ENCODE measurements around the gene RCC1. TPM values are rescaled to one million over a fixed set of nuclear protein-coding genes. Genes with fewer than 3 reads are reported as not detected.
"Not testable (repeated sequence)": the region's sequence is repeated elsewhere in the genome, so short reads cannot be mapped to it uniquely, and the experiment has no call there.

The RCC1 gene
- total and polyA plus RNA-seq, 5 donors: 4.1 to 8.3 (median 5.6) TPM

DNA sequence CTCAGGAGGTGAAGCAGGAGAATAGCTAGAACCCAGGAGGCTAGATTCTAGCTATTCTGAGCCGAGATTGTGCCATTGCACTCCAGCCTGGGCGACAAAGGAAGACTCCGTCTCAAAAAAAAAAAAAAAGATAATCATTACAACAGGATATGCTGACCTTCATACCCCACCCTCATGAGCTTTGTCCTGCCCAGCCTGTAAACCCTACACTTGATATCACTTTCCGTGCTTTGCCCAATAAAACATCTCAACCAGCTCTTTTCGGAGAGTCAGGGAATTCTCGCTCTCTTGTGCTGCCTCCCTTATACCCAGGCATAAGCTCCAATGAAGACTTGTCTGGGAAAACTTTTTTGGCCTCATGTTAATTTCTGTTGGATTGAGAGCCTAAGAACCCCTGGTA, 45.5 kb downstream of the RCC1 start:
- no peak overlapping the region for H3K27ac ChIP-seq (ENCODE audit: low read length)
- 85% methylated on average over 6 of the region's 6 CpGs for WGBS
- no peaks in the 10 kb centered on the region for H3K9me3 ChIP-seq (ENCODE audit: control insufficient read depth, low read length)
- H3K4me3 ChIP-seq (ENCODE audit: low read length): no peak overlapping the region
- no peak for ATAC-seq
- H3K27me3 ChIP-seq (ENCODE audit: control insufficient read depth, insufficient read depth): no peaks in the 10 kb centered on the region
- no peaks in the 10 kb centered on the region for H3K4me1 ChIP-seq (ENCODE audit: control insufficient read depth, insufficient read depth, low read length)
- intact Hi-C loops (cut with DNase I): no loop called here
- no peak for DNase-seq

DNA sequence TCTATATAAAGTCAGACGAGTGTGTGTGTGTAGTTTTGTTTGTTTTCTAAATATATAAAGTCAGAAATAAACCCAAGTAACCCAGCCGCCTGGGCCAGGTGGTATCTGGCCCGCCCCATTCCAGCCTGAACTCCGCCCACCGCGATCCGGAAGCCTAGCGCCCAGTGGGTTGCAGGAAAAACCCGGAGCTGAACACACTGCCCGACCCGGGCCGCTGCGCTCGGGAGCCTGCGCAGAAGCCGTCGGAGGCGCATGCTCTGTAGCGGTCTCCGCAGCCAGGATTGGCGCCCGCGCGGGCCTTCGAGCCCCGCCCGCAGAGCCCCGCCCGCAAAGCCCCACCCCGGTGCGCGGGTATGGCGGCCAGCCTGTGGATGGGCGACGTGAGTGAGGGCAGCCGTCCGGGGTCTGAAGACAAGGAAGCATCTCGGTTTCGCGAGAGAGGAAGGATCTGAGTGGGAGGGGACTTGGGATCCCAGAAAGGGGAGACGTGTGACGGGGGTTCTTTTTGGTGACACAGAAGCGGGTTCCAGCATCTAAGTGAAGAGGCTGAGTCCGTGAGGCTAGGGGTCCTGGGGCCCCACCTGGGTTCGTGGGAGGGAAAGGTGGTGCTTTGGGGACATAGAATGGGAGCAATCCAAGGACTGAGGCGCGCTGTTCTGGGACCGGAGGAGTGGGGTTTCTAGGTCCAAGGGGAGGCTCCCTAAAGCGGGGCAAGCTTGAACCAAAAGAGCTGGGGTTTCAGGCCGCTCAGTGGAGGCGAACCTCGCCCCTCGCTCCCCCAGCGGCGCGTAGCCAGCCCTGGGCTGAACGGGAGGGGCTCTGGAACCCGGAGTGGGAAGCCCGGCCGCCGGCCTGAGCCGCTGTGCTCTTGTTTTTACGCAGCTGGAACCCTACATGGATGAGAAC, 47.2 kb downstream of the RCC1 start, which contains the start of gene TRNAU1AP:
Gene TRNAU1AP (plus strand): TSS at position 328 of the 906 bp plus-strand sequence. CDS start 26 bp downstream, at position 354.
- H3K27me3 ChIP-seq (ENCODE audit: control insufficient read depth, insufficient read depth): no peaks in the 10 kb centered on the region
- H3K4me1 ChIP-seq (ENCODE audit: control insufficient read depth, insufficient read depth, low read length): no peaks in the 10 kb centered on the region
- intact Hi-C loops (cut with DNase I): no loop called here
- peak within 1 kb of the TSS; percentile 68 for H3K4me3 ChIP-seq (ENCODE audit: low read length)
- peak; percentile 99 for ATAC-seq
- WGBS: under 1% methylated on average over 63 of the region's 63 CpGs
- no peaks in the 10 kb centered on the region for H3K9me3 ChIP-seq (ENCODE audit: control insufficient read depth, low read length)
- DNase-seq: peak; percentile 96 to 99 (median 98)
- H3K27ac ChIP-seq (ENCODE audit: low read length): peak within 1 kb of the TSS; percentile 57

DNA sequence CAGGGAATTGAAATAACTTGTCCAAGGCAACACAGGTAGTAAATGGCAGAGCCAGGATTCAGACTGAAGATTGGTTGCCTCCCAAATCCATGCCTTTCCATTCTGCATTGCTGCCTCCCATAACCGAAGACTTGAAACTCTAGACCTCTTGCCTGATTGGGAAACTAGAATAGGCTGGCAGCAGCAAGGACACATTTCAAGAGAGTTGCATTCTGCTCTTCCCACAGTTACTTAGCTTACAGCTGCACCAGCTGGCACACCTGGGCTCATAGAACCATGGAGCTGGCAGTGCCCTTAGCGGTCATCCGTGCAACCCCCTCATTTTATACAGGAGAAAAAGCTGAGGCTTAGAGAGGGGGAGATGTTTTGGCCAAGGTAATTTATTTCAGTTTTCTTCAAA, 55.0 kb downstream of the RCC1 start:
- no peak for ATAC-seq
- Histone ChIP-seq H3K9me3 (ENCODE audit: control insufficient read depth, low read length) (no peaks in the 10 kb centered on the region), H3K4me1 (ENCODE audit: control insufficient read depth, insufficient read depth, low read length) (no peaks in the 10 kb centered on the region), H3K4me3 (ENCODE audit: low read length) (no peak overlapping the region), H3K27me3 (ENCODE audit: control insufficient read depth, insufficient read depth) (no peaks in the 10 kb centered on the region), H3K27ac (ENCODE audit: low read length) (no peak overlapping the region)
- WGBS: 94% methylated on average over 3 of the region's 3 CpGs
- intact Hi-C loops (cut with DNase I): no loop called here
- DNase-seq: no peak

DNA sequence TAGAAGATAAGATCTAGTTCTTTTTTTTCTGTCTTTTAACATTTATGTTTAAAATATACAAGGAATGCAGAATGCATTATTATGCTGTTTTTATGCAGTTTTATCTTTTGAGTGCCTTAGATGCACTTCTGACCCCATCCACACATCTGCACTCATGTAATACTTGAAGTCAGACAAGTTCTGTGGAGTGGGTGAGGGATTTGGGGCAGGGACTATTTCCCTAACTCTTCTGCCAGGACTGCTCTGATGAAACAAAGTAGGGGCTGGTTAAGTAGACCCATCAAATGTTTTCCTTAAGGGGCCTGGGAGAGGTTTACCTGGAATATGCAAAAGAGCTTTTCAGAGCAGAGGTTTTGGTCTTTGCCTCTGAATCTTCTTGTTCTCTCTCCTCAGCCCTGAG, 58.5 kb downstream of the RCC1 start:
- DNase-seq (no peak), ATAC-seq (no peak)
- Histone ChIP-seq H3K4me3 (ENCODE audit: low read length) (no peak overlapping the region), H3K27ac (ENCODE audit: low read length) (no peak overlapping the region), H3K27me3 (ENCODE audit: control insufficient read depth, insufficient read depth) (no peaks in the 10 kb centered on the region), H3K9me3 (ENCODE audit: control insufficient read depth, low read length) (no peaks in the 10 kb centered on the region), H3K4me1 (ENCODE audit: control insufficient read depth, insufficient read depth, low read length) (no peaks in the 10 kb centered on the region)
- intact Hi-C loops (cut with DNase I): no loop called here

DNA sequence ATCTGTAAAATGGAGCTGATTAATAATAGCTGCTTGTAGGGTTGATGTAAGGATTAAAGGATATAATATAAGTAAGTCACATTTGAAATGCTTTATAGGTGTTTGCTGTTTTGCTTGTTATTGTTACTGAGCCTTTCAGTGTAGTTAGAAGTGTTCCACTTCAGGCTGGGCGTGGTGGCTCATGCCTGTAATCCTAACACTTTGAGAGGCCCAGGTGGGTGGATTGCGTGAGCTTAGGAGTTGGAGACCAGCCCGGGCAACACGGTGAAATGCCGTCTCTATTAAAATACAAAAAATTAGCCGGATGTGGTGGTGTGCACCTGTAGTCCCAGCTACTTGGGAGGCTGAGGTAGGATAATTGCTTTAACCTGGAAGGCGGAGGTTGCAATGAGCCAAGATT, 59.2 kb downstream of the RCC1 start:
- H3K9me3 ChIP-seq (ENCODE audit: control insufficient read depth, low read length): no peaks in the 10 kb centered on the region
- no peaks in the 10 kb centered on the region for H3K4me1 ChIP-seq (ENCODE audit: control insufficient read depth, insufficient read depth, low read length)
- no peak overlapping the region for H3K4me3 ChIP-seq (ENCODE audit: low read length)
- H3K27ac ChIP-seq (ENCODE audit: low read length): no peak overlapping the region
- no peaks in the 10 kb centered on the region for H3K27me3 ChIP-seq (ENCODE audit: control insufficient read depth, insufficient read depth)
- WGBS: 98% methylated on average over 7 of the region's 7 CpGs
- intact Hi-C loops (cut with DNase I): no loop called here
- no peak for DNase-seq
- no peak for ATAC-seq

DNA sequence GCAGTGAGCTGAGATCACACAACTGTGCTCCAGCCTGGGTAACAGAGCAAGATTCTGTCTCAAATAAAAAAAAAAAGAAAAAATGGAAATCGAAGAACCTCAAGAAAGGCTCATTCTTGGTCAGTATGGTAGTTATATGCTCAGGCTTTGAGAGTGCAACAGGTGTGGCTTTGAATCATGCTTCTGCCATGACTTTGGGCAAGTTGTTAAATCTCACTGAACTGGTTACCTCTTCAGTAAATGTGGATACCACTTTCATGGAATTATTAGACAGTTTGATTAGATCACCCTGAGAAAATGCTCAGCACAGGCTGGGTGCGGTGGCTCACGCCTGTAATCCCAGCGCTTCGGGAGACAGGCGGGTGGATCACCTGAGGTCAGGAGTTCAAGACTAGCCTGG, 59.9 kb downstream of the RCC1 start:
- H3K9me3 ChIP-seq (ENCODE audit: control insufficient read depth, low read length): no peaks in the 10 kb centered on the region
- H3K4me3 ChIP-seq (ENCODE audit: low read length): no peak overlapping the region
- no peak overlapping the region for H3K27ac ChIP-seq (ENCODE audit: low read length)
- intact Hi-C loops (cut with DNase I): no loop called here
- no peaks in the 10 kb centered on the region for H3K27me3 ChIP-seq (ENCODE audit: control insufficient read depth, insufficient read depth)
- no peak for DNase-seq
- no peak for ATAC-seq
- whole genome bisulfite sequencing: 100% methylated on average over 6 of the region's 6 CpGs
- H3K4me1 ChIP-seq (ENCODE audit: control insufficient read depth, insufficient read depth, low read length): no peaks in the 10 kb centered on the region

DNA sequence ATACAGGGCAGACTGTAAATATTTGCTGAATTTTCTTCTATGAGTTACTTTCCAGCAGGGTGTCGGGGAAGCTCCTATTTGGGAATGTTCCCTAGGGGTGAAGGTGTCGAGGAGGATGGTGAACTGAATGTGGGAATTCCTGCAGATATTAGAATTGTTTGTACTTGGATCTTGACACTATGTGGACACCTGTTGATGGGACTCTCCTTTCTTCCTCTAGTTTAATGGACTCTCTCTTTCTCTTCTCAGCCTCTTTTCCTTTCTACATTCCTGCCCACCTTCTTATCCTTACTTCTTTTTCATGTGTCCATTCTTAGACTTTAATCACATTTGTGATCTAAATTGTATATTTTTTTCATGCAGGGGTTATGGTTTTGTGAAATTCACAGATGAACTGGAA, 61.1 kb downstream of the RCC1 start:
- no peaks in the 10 kb centered on the region for H3K4me1 ChIP-seq (ENCODE audit: control insufficient read depth, insufficient read depth, low read length)
- no peak overlapping the region for H3K4me3 ChIP-seq (ENCODE audit: low read length)
- H3K27ac ChIP-seq (ENCODE audit: low read length): no peak overlapping the region
- DNase-seq (no peak), ATAC-seq (no peak)
- no peaks in the 10 kb centered on the region for H3K27me3 ChIP-seq (ENCODE audit: control insufficient read depth, insufficient read depth)
- intact Hi-C loops (cut with DNase I): no loop called here
- H3K9me3 ChIP-seq (ENCODE audit: control insufficient read depth, low read length): no peaks in the 10 kb centered on the region
- WGBS: 87% methylated on average over 2 of the region's 2 CpGs

DNA sequence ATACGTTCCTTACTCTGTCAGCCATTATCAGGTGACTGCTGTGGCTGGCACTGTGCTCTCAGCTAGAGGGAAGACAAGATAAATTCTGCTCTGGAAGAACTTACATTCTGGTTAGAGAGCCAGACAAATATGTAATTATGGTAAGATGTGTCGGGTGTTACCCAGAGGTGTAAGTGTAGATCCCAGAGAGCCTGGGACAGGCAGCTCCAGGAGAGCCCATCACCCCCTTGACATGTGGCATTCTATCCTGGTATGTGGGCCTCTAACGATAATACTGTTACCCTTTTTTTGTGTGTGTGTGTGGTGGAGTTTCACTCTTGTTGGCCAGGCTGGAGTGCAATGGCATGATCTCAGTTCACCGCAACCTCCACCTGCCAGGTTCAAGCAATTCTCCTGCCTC, 66.1 kb downstream of the RCC1 start:
- ATAC-seq (no peak), DNase-seq (no peak)
- Histone ChIP-seq H3K27ac (ENCODE audit: low read length) (no peak overlapping the region), H3K27me3 (ENCODE audit: control insufficient read depth, insufficient read depth) (no peaks in the 10 kb centered on the region), H3K4me3 (ENCODE audit: low read length) (no peak overlapping the region), H3K4me1 (ENCODE audit: control insufficient read depth, insufficient read depth, low read length) (no peaks in the 10 kb centered on the region), H3K9me3 (ENCODE audit: control insufficient read depth, low read length) (no peaks in the 10 kb centered on the region)
- intact Hi-C loops (cut with DNase I): no loop called here
- WGBS: 87% methylated on average over 4 of the region's 4 CpGs

DNA sequence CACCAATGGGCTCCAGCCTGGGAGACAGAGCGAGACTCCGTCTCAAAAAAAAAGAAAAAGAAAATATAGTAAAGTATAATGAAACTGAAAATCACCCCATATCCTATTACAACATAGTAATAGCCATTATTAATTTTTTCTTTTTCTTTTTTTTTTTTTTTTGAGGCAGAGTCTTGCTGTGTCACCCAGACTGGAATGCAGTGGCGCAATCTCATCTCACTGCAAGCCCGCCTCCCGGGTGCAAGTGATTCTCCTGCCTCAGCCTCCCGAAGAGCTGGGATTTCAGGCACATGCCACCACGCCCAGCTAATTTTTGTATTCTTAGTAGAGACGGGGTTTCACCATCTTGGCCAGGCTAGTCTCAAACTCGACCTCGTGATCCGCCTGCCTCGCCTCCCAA, 67.0 kb downstream of the RCC1 start:
- intact Hi-C loops (cut with DNase I); ATAC-seq: not testable (repeated sequence)

DNA sequence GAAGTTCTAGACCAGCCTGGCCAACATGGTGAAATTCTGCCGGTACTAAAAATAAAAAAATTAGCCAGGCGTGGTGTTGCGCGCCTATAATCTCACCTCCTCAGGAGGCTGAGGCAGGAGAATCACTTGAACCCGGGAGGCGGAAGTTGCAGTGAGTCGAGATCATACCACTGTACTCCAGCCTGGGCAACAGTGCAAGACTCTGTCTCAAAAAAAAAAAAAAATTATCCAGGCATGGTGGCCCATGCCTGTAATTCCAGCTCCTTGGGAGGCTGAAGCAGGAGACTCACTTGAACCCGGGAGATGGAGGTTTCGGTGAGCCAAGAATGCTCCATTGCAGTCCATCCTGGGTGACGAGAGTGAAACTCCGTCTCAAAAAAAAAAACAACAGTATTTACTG, 67.7 kb downstream of the RCC1 start:
- ATAC-seq: no peak
- Histone ChIP-seq H3K9me3 (ENCODE audit: control insufficient read depth, low read length) (no peaks in the 10 kb centered on the region), H3K4me3 (ENCODE audit: low read length) (no peak overlapping the region), H3K27ac (ENCODE audit: low read length) (no peak overlapping the region), H3K27me3 (ENCODE audit: control insufficient read depth, insufficient read depth) (no peaks in the 10 kb centered on the region), H3K4me1 (ENCODE audit: control insufficient read depth, insufficient read depth, low read length) (no peaks in the 10 kb centered on the region)
- 97% methylated on average over 11 of the region's 11 CpGs for WGBS
- intact Hi-C loops (cut with DNase I): no loop called here
- no peak for DNase-seq

More for the DNA sequence above, 67.0 kb downstream of the RCC1 start:
- DNase-seq; H3K27ac ChIP-seq (ENCODE audit: low read length); H3K9me3 ChIP-seq (ENCODE audit: control insufficient read depth, low read length); H3K4me1 ChIP-seq (ENCODE audit: control insufficient read depth, insufficient read depth, low read length); H3K27me3 ChIP-seq (ENCODE audit: control insufficient read depth, insufficient read depth); H3K4me3 ChIP-seq (ENCODE audit: low read length): not testable (repeated sequence)
- 91% methylated on average over 12 of the region's 12 CpGs for WGBS

DNA sequence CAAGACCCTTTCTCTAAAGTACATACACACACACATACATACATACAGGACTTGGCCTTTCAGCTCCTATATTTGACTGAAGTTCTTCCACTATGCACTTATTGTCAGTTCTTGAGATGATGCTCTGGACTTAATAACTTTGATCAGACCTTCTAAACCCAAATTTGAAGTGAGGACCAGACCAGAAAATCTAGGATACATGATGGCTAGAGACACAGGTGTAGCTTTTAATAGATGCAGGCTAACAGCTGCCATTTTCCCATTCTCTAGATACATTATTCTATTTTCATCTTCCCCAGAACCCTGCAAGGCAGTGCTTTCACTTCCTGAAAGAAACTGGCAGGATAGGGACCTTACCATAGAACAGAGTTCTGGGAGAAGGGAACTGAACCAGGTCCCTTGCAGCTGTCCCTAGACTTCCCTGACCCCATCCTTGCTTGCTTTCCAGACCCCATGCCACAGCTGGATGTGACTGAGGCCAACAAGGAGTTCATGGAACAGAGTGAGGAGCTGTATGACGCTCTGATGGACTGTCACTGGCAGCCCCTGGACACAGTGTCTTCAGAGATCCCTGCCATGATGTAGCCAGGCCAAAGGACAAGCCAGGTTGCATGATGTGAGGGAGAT, 71.3 kb downstream of the RCC1 start:
- Histone ChIP-seq H3K9me3 (ENCODE audit: control insufficient read depth, low read length) (no peaks in the 10 kb centered on the region), H3K27me3 (ENCODE audit: control insufficient read depth, insufficient read depth) (no peaks in the 10 kb centered on the region), H3K4me3 (ENCODE audit: low read length) (no peak overlapping the region), H3K27ac (ENCODE audit: low read length) (no peak overlapping the region), H3K4me1 (ENCODE audit: control insufficient read depth, insufficient read depth, low read length) (peaks cover 6% of the 10 kb centered on the region)
- ATAC-seq (no peak), DNase-seq (no peak)
- intact Hi-C loops (cut with DNase I): no loop called here
- WGBS: 85% methylated on average over 1 of the region's 1 CpG
